Brain microvascular endothelial cell (primary cell): ENCODE results near the gene PRKAB1.

Experiments used
- DNase-seq: peaks from one replicate; pipeline ENCODE4 v3.0.0-alpha.2; 2020
- H3K27ac ChIP-seq: fragments of 250-450 bp; sonication (Bioruptor Pico); 2 replicates; pipeline ENCODE4 v1.5.1; 2020; ENCODE audit warnings: mild to moderate bottlenecking, moderate library complexity
- H3K27me3 ChIP-seq: fragments of 250-450 bp; sonication (Bioruptor Pico); replicated peaks from 2 replicates; pipeline ENCODE4 v1.5.1; 2020; ENCODE audit warnings: mild to moderate bottlenecking
- H3K36me3 ChIP-seq: fragments of 250-450 bp; sonication (Bioruptor Pico); replicated peaks from 2 replicates; pipeline ENCODE4 v1.5.1; 2020; ENCODE audit warnings: mild to moderate bottlenecking
- H3K4me3 ChIP-seq: 2 replicates; pipeline ENCODE4 v1.5.1; 2011; ENCODE audit warnings: low read depth, mild to moderate bottlenecking, control low read depth, low read length, moderate library complexity
- in situ Hi-C: cut with HindIII; loops from 2 replicates; pipeline ENCODE4 v1.10.0; 2017; ENCODE audit warnings: low sequenced_read_pairs, low pct_ligation_motif_present
- TF ChIP-seq, protein P1 (sequence below): IDR thresholded peaks from 2 replicates; pipeline ENCODE4 v1.5.1; 2011; ENCODE audit warnings: low read depth, mild to moderate bottlenecking, moderate library complexity, low read length, control low read depth, inconsistent platforms; ENCODE audit errors: missing control alignments

The PRKAB1 gene

DNA sequence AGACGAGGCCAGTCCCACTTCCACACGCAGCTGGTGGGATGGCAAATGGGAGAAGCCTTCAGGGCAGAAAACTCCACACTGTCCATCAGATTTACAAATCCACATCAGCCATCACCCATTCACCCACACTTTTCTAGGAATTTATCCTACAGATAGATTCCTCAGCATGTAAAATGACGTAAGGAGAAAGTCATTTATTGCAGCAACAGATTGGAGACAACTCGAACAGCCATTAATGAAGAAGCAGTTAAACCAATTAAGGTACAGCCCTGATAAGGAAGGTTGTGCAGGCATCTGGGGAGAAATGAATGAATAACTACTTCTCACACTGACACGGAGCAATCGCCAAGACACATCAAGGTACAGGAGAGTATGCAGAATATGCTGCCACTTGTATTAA is 26.2 kb downstream of the PRKAB1 start:
- no peak overlapping the region for H3K27ac ChIP-seq
- H3K27me3 ChIP-seq = no peaks in the 10 kb centered on the region
- no peak for DNase-seq
- TF ChIP-seq, protein P1, sequence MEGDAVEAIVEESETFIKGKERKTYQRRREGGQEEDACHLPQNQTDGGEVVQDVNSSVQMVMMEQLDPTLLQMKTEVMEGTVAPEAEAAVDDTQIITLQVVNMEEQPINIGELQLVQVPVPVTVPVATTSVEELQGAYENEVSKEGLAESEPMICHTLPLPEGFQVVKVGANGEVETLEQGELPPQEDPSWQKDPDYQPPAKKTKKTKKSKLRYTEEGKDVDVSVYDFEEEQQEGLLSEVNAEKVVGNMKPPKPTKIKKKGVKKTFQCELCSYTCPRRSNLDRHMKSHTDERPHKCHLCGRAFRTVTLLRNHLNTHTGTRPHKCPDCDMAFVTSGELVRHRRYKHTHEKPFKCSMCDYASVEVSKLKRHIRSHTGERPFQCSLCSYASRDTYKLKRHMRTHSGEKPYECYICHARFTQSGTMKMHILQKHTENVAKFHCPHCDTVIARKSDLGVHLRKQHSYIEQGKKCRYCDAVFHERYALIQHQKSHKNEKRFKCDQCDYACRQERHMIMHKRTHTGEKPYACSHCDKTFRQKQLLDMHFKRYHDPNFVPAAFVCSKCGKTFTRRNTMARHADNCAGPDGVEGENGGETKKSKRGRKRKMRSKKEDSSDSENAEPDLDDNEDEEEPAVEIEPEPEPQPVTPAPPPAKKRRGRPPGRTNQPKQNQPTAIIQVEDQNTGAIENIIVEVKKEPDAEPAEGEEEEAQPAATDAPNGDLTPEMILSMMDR = no peak
- in situ Hi-C loops = no loop called here
- H3K36me3 ChIP-seq = no peaks in the 10 kb centered on the region
- H3K4me3 ChIP-seq = no peak overlapping the region

DNA sequence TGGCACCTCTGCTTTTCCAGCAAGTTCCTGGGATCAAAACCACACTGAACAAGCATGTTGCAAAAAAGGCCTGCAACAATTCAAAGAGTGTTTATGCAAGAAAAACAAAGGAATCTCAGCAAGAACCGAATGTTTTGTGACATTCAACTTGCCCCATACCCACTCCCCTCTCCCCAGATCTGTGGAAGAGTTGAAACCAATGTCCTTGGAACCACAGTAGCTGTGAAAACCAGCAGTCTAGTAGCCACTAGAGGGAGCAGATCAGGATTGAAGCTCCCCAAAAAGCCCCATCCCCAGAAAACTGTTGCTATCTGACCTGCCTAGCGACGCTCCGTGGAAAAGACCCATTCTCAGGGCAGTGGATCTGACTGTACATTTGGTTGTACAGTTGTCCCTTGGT is 27.1 kb downstream of the PRKAB1 start:
- Histone ChIP-seq H3K27me3 (no peaks in the 10 kb centered on the region), H3K4me3 (no peak overlapping the region), H3K27ac (no peak overlapping the region), H3K36me3 (no peaks in the 10 kb centered on the region)
- peak; percentile 5 for DNase-seq
- in situ Hi-C loops = no loop called here
- TF ChIP-seq, protein P1 = peak; percentile 74

DNA sequence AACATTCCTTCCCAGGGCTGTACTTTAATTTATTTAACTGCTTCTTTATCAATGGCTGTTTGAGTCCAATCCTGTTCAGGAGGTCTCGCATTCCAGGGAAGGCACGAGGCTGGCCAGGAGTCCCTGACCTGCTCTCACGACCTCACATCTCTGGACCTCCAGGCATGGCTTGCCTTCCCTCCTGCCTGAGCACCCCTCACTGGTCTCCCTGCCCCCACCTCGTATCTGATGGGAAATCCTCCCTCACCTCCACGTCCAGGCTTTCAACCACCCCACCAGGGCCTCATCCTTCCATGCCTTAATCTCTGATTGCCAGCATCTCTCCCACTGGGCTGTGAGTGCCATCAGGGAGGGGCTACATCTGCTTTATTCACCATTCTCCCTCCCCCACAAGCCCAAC is 29.0 kb downstream of the PRKAB1 start:
- Histone ChIP-seq H3K4me3 (no peak overlapping the region), H3K27me3 (no peaks in the 10 kb centered on the region), H3K36me3 (no peaks in the 10 kb centered on the region), H3K27ac (no peak overlapping the region)
- TF ChIP-seq, protein P1 = no peak
- no peak for DNase-seq
- in situ Hi-C loops = no loop called here

DNA sequence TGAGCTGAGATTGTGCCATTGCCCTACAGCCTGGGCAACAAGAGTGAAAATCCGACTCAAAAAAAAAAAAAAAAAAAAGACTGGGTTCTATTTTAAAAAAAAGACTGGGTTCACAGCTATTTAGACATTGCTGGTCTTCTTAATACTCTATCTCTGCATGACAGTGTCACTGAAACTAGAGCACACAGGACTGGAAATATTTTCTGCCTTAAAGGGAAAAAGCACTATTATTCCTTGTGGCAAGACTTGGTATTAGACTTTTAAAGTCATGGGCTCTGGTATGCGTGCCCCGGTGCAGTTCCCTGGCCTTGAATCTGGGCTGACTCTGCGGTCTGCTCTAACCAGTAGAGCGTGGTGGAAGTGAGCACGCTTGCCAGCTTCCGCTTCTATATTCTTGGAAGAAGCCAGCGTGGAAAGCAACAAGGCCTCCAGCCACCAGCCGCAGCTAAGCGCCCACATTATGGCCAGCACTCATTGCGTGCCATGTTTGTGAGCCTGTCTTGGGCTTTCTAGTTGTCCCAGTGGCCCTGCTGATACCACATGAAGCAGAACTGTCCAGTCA is 31.3 kb downstream of the PRKAB1 start:
- no peak for DNase-seq
- no peak overlapping the region for H3K27ac ChIP-seq
- no peaks in the 10 kb centered on the region for H3K27me3 ChIP-seq
- in situ Hi-C loops = no loop called here
- H3K36me3 ChIP-seq = no peaks in the 10 kb centered on the region
- H3K4me3 ChIP-seq = no peak overlapping the region
- TF ChIP-seq, protein P1 = no peak

DNA sequence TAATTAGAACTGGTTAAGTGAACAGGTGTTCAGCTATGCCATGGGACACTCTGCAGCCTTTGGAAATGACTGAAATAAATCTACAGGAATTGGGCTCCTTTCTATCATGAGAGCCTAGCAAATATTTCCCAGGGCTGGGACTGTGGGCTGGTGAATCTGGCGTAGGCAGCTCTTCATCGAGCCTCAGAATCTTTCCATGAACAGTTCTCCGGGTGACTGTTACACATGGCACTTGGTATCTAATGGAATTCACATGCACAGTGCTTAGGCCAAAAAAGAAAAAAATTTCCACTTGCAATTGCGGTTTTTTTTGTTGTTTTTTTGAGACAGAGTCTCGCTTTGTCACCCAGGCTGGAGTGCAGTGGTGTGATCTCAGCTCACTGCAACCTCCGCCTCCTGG is 32.1 kb downstream of the PRKAB1 start:
- no peak for DNase-seq
- no peak overlapping the region for H3K4me3 ChIP-seq
- no peaks in the 10 kb centered on the region for H3K27me3 ChIP-seq
- TF ChIP-seq, protein P1 = no peak
- no peaks in the 10 kb centered on the region for H3K36me3 ChIP-seq
- in situ Hi-C loops = no loop called here
- no peak overlapping the region for H3K27ac ChIP-seq

DNA sequence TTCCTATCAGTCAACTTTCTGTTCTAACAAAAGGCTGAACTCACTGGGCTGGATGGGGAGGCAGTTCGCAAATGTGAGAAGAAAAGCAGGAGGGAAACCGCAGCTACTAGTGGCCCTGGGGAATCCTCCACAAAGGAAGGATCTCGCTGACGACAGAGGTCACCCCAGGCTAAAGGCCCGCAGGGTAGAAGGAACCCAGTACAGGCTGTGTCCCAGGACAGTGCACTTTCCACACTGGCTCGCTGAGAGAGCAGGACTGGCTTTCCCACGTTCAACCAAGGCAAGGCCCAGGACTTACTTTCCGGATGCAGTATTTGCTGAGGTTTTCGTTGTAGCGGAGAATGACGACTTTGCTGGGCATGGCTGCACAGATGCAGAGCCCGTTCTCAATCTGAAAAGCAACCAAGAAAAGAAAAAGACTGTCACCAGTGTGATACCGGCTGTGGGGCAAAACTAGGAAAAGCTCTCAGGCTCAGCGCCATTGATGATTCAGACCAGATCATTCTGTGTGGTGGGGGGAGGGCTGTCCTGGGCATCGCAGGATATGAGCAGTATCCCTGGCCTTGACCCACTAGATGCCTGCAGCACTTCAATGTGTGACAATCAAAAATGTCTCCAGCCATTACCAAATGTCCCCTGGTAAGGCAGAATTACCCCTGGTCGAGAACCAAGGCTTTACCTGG is 36.3 kb downstream of the PRKAB1 start:
- peak overlapping the region; percentile 24 for H3K27ac ChIP-seq
- in situ Hi-C loops = no loop called here
- H3K4me3 ChIP-seq = no peak overlapping the region

More for the DNA sequence above, 36.3 kb downstream of the PRKAB1 start:
- peak; percentile 42 for DNase-seq
- Histone ChIP-seq H3K36me3 (no peaks in the 10 kb centered on the region), H3K27me3 (no peaks in the 10 kb centered on the region)
- TF ChIP-seq, protein P1 = no peak
